Skeletal muscle satellite cell (primary cell): ENCODE data around the gene RARB.

ENCODE experiments used
- H3K27me3 ChIP-seq: 2 replicates; pipeline ENCODE4 v1.7.0; 2013; ENCODE audit warnings: low read length; ENCODE audit not compliant: control insufficient read depth, insufficient read depth
- H3K36me3 ChIP-seq: 2 replicates; pipeline ENCODE4 v1.7.0; 2013; ENCODE audit warnings: mild to moderate bottlenecking, control low read depth, low read length; ENCODE audit not compliant: insufficient read depth
- H3K4me1 ChIP-seq: 2 replicates; pipeline ENCODE4 v1.7.0; 2013; ENCODE audit warnings: low read length; ENCODE audit not compliant: control insufficient read depth, insufficient read depth
- H3K4me2 ChIP-seq: 2 replicates; pipeline ENCODE4 v1.7.0; 2013; ENCODE audit warnings: mild to moderate bottlenecking, low read length
- H3K4me3 ChIP-seq: 2 replicates; pipeline ENCODE4 v1.7.0; 2013; ENCODE audit warnings: low read length
- H3K9ac ChIP-seq: 2 replicates; pipeline ENCODE4 v1.7.0; 2013; ENCODE audit warnings: mild to moderate bottlenecking, low read depth, low read length, moderate library complexity
- H3K9me3 ChIP-seq: replicated peaks from 2 replicates; pipeline ENCODE4 v1.7.0; 2013; ENCODE audit warnings: mild to moderate bottlenecking, control low read depth, low read length

The RARB gene

DNA sequence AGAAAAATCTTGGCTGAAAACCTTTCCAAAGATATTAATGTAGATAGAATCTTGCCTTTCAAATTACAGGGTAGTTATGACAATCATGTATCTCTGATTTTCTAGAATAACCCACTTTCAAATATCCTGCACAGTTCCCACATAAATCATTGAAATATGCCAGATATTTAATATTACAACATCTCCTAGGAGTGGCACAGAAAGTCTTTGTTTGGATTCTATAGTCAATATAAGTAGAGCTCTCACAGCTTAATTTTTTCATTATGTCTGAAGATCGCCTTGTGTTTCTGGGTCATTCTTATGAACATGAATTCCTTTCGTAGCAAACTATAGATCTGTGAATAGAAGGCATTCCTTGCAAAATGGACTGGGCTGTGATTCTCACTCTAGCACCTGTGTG is 5.0 kb downstream of the RARB start:
- Histone ChIP-seq H3K4me1 (peaks cover 7% of the 10 kb centered on the region), H3K4me2 (no peak overlapping the region), H3K36me3 (no peaks in the 10 kb centered on the region), H3K9ac (no peak overlapping the region), H3K27me3 (peaks cover 4% of the 10 kb centered on the region), H3K9me3 (no peaks in the 10 kb centered on the region), H3K4me3 (no peak overlapping the region)

DNA sequence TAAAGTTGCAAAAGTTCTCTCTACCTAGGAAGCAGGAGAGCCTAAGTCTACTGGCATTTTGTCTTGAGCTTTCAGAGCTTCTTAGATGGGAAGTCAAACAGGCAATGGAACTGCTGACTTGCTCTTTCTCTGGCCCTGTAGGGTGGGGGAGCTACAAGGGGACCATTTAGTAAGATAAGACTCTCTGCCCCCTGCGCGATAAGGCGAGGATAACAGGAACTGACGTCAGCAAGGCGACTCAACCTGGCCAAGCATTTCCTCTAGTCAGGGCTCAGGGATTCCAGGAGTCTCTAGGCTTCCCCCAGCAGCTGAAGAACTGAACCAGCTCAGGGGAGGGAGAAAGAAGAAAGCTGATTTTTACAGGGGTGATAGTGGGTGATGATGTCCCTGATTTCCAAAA is 5.8 kb downstream of the RARB start:
- no peaks in the 10 kb centered on the region for H3K9me3 ChIP-seq
- H3K4me2 ChIP-seq = no peak overlapping the region
- H3K9ac ChIP-seq = no peak overlapping the region
- H3K4me1 ChIP-seq = no peaks in the 10 kb centered on the region
- no peak overlapping the region for H3K4me3 ChIP-seq
- H3K27me3 ChIP-seq = no peaks in the 10 kb centered on the region
- no peaks in the 10 kb centered on the region for H3K36me3 ChIP-seq

- no peaks in the 10 kb centered on the region for H3K36me3 ChIP-seq
- no peaks in the 10 kb centered on the region for H3K27me3 ChIP-seq
- no peaks in the 10 kb centered on the region for H3K4me1 ChIP-seq
- no peak overlapping the region for H3K4me3 ChIP-seq
- H3K9ac ChIP-seq = no peak overlapping the region
- no peak overlapping the region for H3K4me2 ChIP-seq
- no peaks in the 10 kb centered on the region for H3K9me3 ChIP-seq
Observed at GRCh38 chr3:25437953-25438352, 9.9 kb downstream of the RARB start.

GRCh38 chr3:25438791-25439555 is 10.9 kb downstream of the RARB start:
- H3K4me3 ChIP-seq = no peak overlapping the region
- no peak overlapping the region for H3K4me2 ChIP-seq
- H3K9ac ChIP-seq = no peak overlapping the region
- H3K36me3 ChIP-seq = no peaks in the 10 kb centered on the region
- H3K9me3 ChIP-seq = no peaks in the 10 kb centered on the region
- no peaks in the 10 kb centered on the region for H3K27me3 ChIP-seq
- no peaks in the 10 kb centered on the region for H3K4me1 ChIP-seq

DNA sequence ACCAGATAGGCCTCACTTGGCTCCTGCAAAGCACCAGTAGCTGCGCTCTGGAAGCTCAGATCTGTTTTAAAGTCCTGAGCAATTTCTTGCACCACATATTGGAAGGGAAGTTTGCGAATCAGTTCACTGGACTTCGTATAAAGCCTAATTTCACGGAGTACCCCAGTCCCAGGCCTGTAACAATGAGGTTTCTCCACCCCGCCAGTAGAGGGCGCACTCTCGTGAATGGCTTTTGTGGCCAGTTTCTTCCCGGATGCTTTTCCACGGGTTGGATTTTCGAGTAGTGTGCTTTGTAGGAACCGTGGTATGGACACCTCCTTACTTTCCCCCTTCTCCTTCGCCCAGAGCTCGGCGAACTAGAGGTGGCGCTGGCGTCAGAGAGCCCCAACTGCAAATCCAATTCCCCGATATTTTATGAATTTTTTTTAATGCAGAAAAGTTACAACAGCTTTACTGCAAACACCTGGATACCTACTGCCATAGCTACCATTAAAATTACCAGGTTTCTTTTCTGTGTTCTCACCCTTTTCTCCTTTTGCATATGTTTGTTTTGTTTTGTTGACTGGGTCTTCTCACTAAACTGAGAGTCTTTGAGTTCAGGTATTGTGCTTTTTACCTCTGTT is 13.3 kb downstream of the RARB start:
- no peak overlapping the region for H3K9ac ChIP-seq
- H3K9me3 ChIP-seq = no peaks in the 10 kb centered on the region
- H3K4me1 ChIP-seq = no peaks in the 10 kb centered on the region
- no peak overlapping the region for H3K4me2 ChIP-seq
- H3K4me3 ChIP-seq = no peak overlapping the region
- no peaks in the 10 kb centered on the region for H3K36me3 ChIP-seq
- no peaks in the 10 kb centered on the region for H3K27me3 ChIP-seq

GRCh38 chr3:25442486-25442885 is 14.4 kb downstream of the RARB start:
- Histone ChIP-seq H3K4me1 (no peaks in the 10 kb centered on the region), H3K4me3 (no peak overlapping the region), H3K4me2 (no peak overlapping the region), H3K27me3 (no peaks in the 10 kb centered on the region), H3K9ac (no peak overlapping the region), H3K9me3 (no peaks in the 10 kb centered on the region), H3K36me3 (no peaks in the 10 kb centered on the region)

GRCh38 chr3:25444273-25444672 is 16.2 kb downstream of the RARB start:
- Histone ChIP-seq H3K9ac (no peak overlapping the region), H3K4me2 (no peak overlapping the region), H3K9me3 (no peaks in the 10 kb centered on the region), H3K4me3 (no peak overlapping the region), H3K36me3 (no peaks in the 10 kb centered on the region), H3K27me3 (no peaks in the 10 kb centered on the region), H3K4me1 (peaks cover 8% of the 10 kb centered on the region)

DNA sequence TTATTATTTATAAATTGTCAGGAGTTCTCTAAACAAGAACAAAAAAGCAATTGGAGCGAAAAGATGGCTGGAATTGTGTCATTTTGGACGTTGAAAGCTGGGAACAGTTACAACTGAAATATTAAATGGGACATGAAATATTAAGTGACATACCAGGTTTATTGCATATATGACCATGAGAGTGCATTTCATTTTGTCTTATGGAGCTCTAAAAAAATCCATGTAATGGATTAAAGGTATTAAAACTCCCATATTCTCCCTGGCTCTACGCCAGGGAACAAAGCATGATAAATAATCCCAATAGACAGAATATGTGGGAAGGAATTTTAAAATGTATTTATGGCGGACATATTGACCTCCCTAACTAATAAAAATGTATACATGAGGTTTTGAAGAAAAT is 17.7 kb downstream of the RARB start:
- Histone ChIP-seq H3K27me3 (no peaks in the 10 kb centered on the region), H3K9ac (no peak overlapping the region), H3K4me2 (no peak overlapping the region), H3K36me3 (no peaks in the 10 kb centered on the region), H3K4me3 (no peak overlapping the region), H3K4me1 (peaks cover 8% of the 10 kb centered on the region), H3K9me3 (no peaks in the 10 kb centered on the region)

GRCh38 chr3:25447285-25447684 is 19.2 kb downstream of the RARB start:
- Histone ChIP-seq H3K9ac (no peak overlapping the region), H3K4me1 (peaks cover 8% of the 10 kb centered on the region), H3K4me2 (no peak overlapping the region), H3K36me3 (no peaks in the 10 kb centered on the region), H3K9me3 (no peaks in the 10 kb centered on the region), H3K27me3 (no peaks in the 10 kb centered on the region), H3K4me3 (no peak overlapping the region)

GRCh38 chr3:25447925-25448324 is 19.9 kb downstream of the RARB start:
- Histone ChIP-seq H3K27me3 (no peaks in the 10 kb centered on the region), H3K4me2 (no peak overlapping the region), H3K9me3 (no peaks in the 10 kb centered on the region), H3K36me3 (no peaks in the 10 kb centered on the region), H3K4me1 (peaks cover 8% of the 10 kb centered on the region), H3K4me3 (no peak overlapping the region), H3K9ac (no peak overlapping the region)

DNA sequence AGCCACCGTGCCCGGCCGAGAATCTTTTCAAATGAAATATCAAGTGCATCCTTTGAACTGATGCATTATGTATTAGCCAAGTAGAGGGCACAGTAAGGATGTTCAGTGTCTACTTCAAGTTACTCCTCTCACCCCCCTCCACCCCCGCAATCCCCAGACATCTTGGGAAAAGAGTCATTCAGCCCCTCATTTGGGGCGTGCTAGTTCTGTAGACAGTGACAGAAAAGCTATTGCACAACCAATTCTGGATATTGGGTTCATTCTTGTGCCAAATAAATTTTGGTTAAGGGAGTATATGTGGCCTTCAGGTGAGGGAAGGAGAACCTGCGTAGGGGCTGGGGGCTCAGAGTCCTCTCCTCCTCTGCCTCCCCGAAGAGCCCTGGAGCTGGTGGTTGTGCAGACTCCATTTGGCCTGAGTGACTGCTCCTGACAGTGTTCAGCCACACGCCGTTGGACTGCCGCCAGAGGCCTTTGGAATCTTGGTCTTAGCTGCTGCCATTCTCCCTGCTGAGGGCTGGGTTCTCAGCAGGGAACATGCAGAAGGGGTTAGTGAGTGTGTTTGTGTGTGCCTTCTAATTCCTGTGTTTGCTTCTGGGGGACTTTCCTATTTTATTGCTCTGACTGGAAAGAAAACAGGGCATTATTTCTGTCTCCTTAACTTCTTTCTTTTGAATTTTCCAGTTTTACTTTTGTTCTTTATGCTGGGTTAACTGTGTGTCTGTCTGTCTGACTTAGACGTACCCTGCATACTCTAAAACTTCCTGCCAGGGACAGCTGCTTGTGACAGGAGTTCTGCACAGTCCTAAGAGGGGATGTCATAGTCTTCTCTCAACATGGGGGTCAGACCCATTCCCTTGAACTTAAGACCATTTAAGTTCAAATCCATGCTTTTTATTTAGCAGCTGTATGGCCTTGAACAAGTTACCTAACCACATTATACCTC is 21.0 kb downstream of the RARB start:
- H3K27me3 ChIP-seq = no peaks in the 10 kb centered on the region
- H3K9ac ChIP-seq = no peak overlapping the region
- peaks cover 8% of the 10 kb centered on the region for H3K4me1 ChIP-seq
- H3K4me2 ChIP-seq = no peak overlapping the region
- no peaks in the 10 kb centered on the region for H3K36me3 ChIP-seq
- no peaks in the 10 kb centered on the region for H3K9me3 ChIP-seq
- H3K4me3 ChIP-seq = no peak overlapping the region
